ENCODE results near the gene NRIP1.
A peak's percentile ranks its signal among the peaks of the same experiment; 100 is the strongest.

NRIP1 gene

GRCh38 chr21:15064576-15065391 is at the start of gene NRIP1:
TSS of gene NRIP1 (minus strand) at chr21:15065000. CDS start at chr21:14968192, 96,808 bp downstream.
- Histone ChIP-seq H3K36me3 (ENCODE audit: control insufficient read depth, insufficient read depth, low read length, severe bottlenecking) (no peaks in the 10 kb centered on the region), H3K9me3 (ENCODE audit: control insufficient read depth, low read length) (no peaks in the 10 kb centered on the region), H3K9ac (ENCODE audit: low read length) (peak within 1 kb of the TSS; percentile 91), H3K27me3 (replicated peaks; ENCODE audit: control insufficient read depth, insufficient read depth, low read length) (no peaks in the 10 kb centered on the region), H3K4me1 (ENCODE audit: control insufficient read depth, insufficient read depth, low read length) (peaks cover 29% of the 10 kb centered on the region), H3K4me3 (ENCODE audit: low read length) (peak within 1 kb of the TSS; percentile 92)
- peak; percentile 96 for DNase-seq (ENCODE audit: low read depth)

DNA sequence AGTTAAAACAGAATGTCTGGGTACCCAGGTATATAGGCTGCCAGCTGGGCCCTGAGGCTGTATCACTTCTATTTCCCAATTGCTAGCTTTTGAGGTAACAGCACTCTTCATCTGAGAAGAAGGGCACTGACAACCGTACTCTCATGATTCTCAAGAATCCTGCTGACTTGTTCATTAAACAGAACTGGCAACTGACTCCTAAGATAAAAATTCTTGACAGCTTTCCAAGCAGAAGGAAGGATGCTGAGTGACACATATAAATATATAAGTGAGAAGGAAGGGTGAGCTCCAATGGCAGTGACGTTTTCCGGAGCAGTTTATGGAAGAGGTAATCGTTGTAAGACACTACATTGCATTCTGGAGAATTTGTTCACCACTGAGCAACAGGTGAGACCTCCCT is 48.1 kb upstream of the NRIP1 start:
- no peaks in the 10 kb centered on the region for H3K36me3 ChIP-seq (ENCODE audit: control insufficient read depth, insufficient read depth, low read length, severe bottlenecking)
- no peak for DNase-seq (ENCODE audit: low read depth)

GRCh38 chr21:15108801-15109200 is 44.0 kb upstream of the NRIP1 start:
- no peak overlapping the region for H3K9ac ChIP-seq (ENCODE audit: low read length)
- no peaks in the 10 kb centered on the region for H3K9me3 ChIP-seq (ENCODE audit: control insufficient read depth, low read length)
- H3K4me3 ChIP-seq (ENCODE audit: low read length) = no peak overlapping the region
- no peak for DNase-seq (ENCODE audit: low read depth)
- H3K27me3 ChIP-seq (replicated peaks; ENCODE audit: control insufficient read depth, insufficient read depth, low read length) = no peaks in the 10 kb centered on the region
- no peaks in the 10 kb centered on the region for H3K36me3 ChIP-seq (ENCODE audit: control insufficient read depth, insufficient read depth, low read length, severe bottlenecking)
- no peaks in the 10 kb centered on the region for H3K4me1 ChIP-seq (ENCODE audit: control insufficient read depth, insufficient read depth, low read length)

More for the DNA sequence above, 48.1 kb upstream of the NRIP1 start:
- no peaks in the 10 kb centered on the region for H3K27me3 ChIP-seq (replicated peaks; ENCODE audit: control insufficient read depth, insufficient read depth, low read length)
- H3K9ac ChIP-seq (ENCODE audit: low read length) = no peak overlapping the region
- no peaks in the 10 kb centered on the region for H3K4me1 ChIP-seq (ENCODE audit: control insufficient read depth, insufficient read depth, low read length)
- no peaks in the 10 kb centered on the region for H3K9me3 ChIP-seq (ENCODE audit: control insufficient read depth, low read length)
- H3K4me3 ChIP-seq (ENCODE audit: low read length) = no peak overlapping the region

DNA sequence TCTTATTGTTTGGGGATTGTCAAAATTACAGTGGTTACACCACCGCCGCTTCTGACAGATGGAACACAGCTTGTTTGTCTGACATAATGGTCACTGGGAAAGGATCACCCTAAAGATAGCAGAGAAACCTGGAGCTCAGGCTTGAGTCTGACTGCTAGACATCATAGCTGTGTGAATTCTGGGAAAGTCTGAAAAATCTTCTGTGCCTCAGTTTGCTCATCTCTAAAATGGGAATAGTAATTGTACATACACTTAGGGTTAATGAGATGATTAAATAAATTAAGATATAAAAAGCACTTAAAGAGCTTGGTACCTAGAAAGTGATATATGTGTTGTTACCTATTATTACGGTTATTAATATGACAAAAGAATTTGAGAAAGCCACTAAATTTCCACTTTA is 39.7 kb upstream of the NRIP1 start:
- DNase-seq (ENCODE audit: low read depth) = no peak
- Histone ChIP-seq H3K9me3 (ENCODE audit: control insufficient read depth, low read length) (no peaks in the 10 kb centered on the region), H3K4me3 (ENCODE audit: low read length) (no peak overlapping the region), H3K27me3 (replicated peaks; ENCODE audit: control insufficient read depth, insufficient read depth, low read length) (no peaks in the 10 kb centered on the region), H3K9ac (ENCODE audit: low read length) (no peak overlapping the region), H3K36me3 (ENCODE audit: control insufficient read depth, insufficient read depth, low read length, severe bottlenecking) (no peaks in the 10 kb centered on the region), H3K4me1 (ENCODE audit: control insufficient read depth, insufficient read depth, low read length) (no peaks in the 10 kb centered on the region)

GRCh38 chr21:15098908-15099307 is 34.1 kb upstream of the NRIP1 start:
- H3K9ac ChIP-seq (ENCODE audit: low read length) = no peak overlapping the region
- no peaks in the 10 kb centered on the region for H3K36me3 ChIP-seq (ENCODE audit: control insufficient read depth, insufficient read depth, low read length, severe bottlenecking)
- no peak overlapping the region for H3K4me3 ChIP-seq (ENCODE audit: low read length)
- H3K9me3 ChIP-seq (ENCODE audit: control insufficient read depth, low read length) = no peaks in the 10 kb centered on the region
- H3K27me3 ChIP-seq (replicated peaks; ENCODE audit: control insufficient read depth, insufficient read depth, low read length) = no peaks in the 10 kb centered on the region
- DNase-seq (ENCODE audit: low read depth) = no peak
- H3K4me1 ChIP-seq (ENCODE audit: control insufficient read depth, insufficient read depth, low read length) = no peaks in the 10 kb centered on the region

DNA sequence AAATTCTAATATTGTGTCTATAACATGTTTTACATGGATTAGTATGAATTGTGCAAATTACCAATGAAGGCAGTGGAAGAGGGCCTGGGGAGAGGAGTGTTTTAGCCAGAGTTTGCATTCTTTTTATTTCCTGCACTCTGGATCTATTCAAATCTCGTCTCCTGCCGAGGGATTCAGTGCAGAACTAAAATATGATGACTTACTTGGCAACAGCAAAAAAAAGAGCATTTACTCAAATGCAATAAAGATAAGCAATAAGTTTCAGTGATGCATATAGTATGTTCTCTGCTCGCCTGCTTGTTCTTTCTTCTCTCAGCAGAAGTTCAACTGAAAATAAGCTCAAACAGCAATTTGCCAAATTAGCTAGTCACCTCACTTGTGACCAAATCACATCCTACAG is 33.4 kb upstream of the NRIP1 start:
- H3K9ac ChIP-seq (ENCODE audit: low read length) = no peak overlapping the region
- H3K4me3 ChIP-seq (ENCODE audit: low read length) = no peak overlapping the region
- no peaks in the 10 kb centered on the region for H3K27me3 ChIP-seq (replicated peaks; ENCODE audit: control insufficient read depth, insufficient read depth, low read length)
- H3K9me3 ChIP-seq (ENCODE audit: control insufficient read depth, low read length) = no peaks in the 10 kb centered on the region
- no peaks in the 10 kb centered on the region for H3K36me3 ChIP-seq (ENCODE audit: control insufficient read depth, insufficient read depth, low read length, severe bottlenecking)
- no peaks in the 10 kb centered on the region for H3K4me1 ChIP-seq (ENCODE audit: control insufficient read depth, insufficient read depth, low read length)
- DNase-seq (ENCODE audit: low read depth) = no peak

DNA sequence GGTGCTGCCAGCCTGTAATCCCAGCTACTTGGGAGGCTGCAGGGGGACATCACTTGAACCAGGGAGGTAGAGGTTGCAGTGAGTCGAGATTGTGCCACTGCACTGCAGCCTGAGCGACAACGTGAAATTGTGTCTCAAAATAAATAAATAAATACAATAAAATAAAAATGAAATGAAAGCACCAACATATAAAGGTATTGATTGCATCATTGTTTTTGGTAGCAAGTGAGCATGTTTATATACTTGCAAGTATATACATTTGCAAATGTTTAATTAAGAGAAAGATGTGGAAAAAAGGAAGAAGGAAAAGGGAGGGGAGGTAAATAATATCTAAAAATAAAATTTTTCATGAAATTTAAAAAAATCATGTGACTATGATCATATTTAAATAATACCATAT is 32.8 kb upstream of the NRIP1 start:
- no peaks in the 10 kb centered on the region for H3K27me3 ChIP-seq (replicated peaks; ENCODE audit: control insufficient read depth, insufficient read depth, low read length)
- no peak overlapping the region for H3K9ac ChIP-seq (ENCODE audit: low read length)
- no peaks in the 10 kb centered on the region for H3K36me3 ChIP-seq (ENCODE audit: control insufficient read depth, insufficient read depth, low read length, severe bottlenecking)
- no peaks in the 10 kb centered on the region for H3K4me1 ChIP-seq (ENCODE audit: control insufficient read depth, insufficient read depth, low read length)
- no peak for DNase-seq (ENCODE audit: low read depth)
- no peaks in the 10 kb centered on the region for H3K9me3 ChIP-seq (ENCODE audit: control insufficient read depth, low read length)
- no peak overlapping the region for H3K4me3 ChIP-seq (ENCODE audit: low read length)

GRCh38 chr21:15096146-15096545 is 31.3 kb upstream of the NRIP1 start:
- Histone ChIP-seq H3K9me3 (ENCODE audit: control insufficient read depth, low read length) (no peaks in the 10 kb centered on the region), H3K27me3 (replicated peaks; ENCODE audit: control insufficient read depth, insufficient read depth, low read length) (no peaks in the 10 kb centered on the region), H3K4me1 (ENCODE audit: control insufficient read depth, insufficient read depth, low read length) (no peaks in the 10 kb centered on the region), H3K4me3 (ENCODE audit: low read length) (no peak overlapping the region), H3K36me3 (ENCODE audit: control insufficient read depth, insufficient read depth, low read length, severe bottlenecking) (no peaks in the 10 kb centered on the region), H3K9ac (ENCODE audit: low read length) (no peak overlapping the region)
- no peak for DNase-seq (ENCODE audit: low read depth)

GRCh38 chr21:15095326-15095725 is 30.5 kb upstream of the NRIP1 start:
- no peaks in the 10 kb centered on the region for H3K36me3 ChIP-seq (ENCODE audit: control insufficient read depth, insufficient read depth, low read length, severe bottlenecking)
- H3K27me3 ChIP-seq (replicated peaks; ENCODE audit: control insufficient read depth, insufficient read depth, low read length) = no peaks in the 10 kb centered on the region
- H3K4me3 ChIP-seq (ENCODE audit: low read length) = no peak overlapping the region
- no peak overlapping the region for H3K9ac ChIP-seq (ENCODE audit: low read length)
- no peaks in the 10 kb centered on the region for H3K4me1 ChIP-seq (ENCODE audit: control insufficient read depth, insufficient read depth, low read length)
- no peak for DNase-seq (ENCODE audit: low read depth)
- H3K9me3 ChIP-seq (ENCODE audit: control insufficient read depth, low read length) = no peaks in the 10 kb centered on the region

GRCh38 chr21:15094706-15095105 is 29.9 kb upstream of the NRIP1 start:
- H3K9me3 ChIP-seq (ENCODE audit: control insufficient read depth, low read length) = no peaks in the 10 kb centered on the region

GRCh38 chr21:15093216-15093615 is 28.4 kb upstream of the NRIP1 start:
- no peaks in the 10 kb centered on the region for H3K27me3 ChIP-seq (replicated peaks; ENCODE audit: control insufficient read depth, insufficient read depth, low read length)
- H3K36me3 ChIP-seq (ENCODE audit: control insufficient read depth, insufficient read depth, low read length, severe bottlenecking) = no peaks in the 10 kb centered on the region
- no peak for DNase-seq (ENCODE audit: low read depth)

More at GRCh38 chr21:15094706-15095105, 29.9 kb upstream of the NRIP1 start:
- no peaks in the 10 kb centered on the region for H3K27me3 ChIP-seq (replicated peaks; ENCODE audit: control insufficient read depth, insufficient read depth, low read length)
- H3K9ac ChIP-seq (ENCODE audit: low read length) = no peak overlapping the region
- no peak overlapping the region for H3K4me3 ChIP-seq (ENCODE audit: low read length)
- no peaks in the 10 kb centered on the region for H3K4me1 ChIP-seq (ENCODE audit: control insufficient read depth, insufficient read depth, low read length)
- no peaks in the 10 kb centered on the region for H3K36me3 ChIP-seq (ENCODE audit: control insufficient read depth, insufficient read depth, low read length, severe bottlenecking)
- DNase-seq (ENCODE audit: low read depth) = no peak

DNA sequence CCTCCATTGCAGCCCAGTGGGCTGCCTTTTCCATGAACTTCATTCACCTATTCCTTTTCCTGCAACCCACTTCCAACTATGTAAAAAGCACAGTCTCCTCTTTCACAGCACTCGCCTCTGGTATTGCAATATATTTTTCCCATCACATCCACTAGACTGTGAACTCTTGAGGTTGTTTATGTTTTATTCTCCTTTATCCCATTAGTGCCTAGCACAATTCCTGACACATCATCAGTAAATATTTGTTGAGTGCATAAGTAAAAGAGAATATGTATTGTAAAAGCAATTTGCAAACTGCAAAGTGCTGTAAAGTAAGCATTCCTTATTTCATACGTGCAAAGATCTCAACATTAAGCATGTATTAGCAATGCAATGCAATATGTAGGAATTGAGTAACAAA is 27.9 kb upstream of the NRIP1 start:
- Histone ChIP-seq H3K27me3 (replicated peaks; ENCODE audit: control insufficient read depth, insufficient read depth, low read length) (no peaks in the 10 kb centered on the region), H3K4me1 (ENCODE audit: control insufficient read depth, insufficient read depth, low read length) (no peaks in the 10 kb centered on the region), H3K9ac (ENCODE audit: low read length) (no peak overlapping the region), H3K9me3 (ENCODE audit: control insufficient read depth, low read length) (no peaks in the 10 kb centered on the region), H3K4me3 (ENCODE audit: low read length) (no peak overlapping the region), H3K36me3 (ENCODE audit: control insufficient read depth, insufficient read depth, low read length, severe bottlenecking) (no peaks in the 10 kb centered on the region)
- DNase-seq (ENCODE audit: low read depth) = no peak

More at GRCh38 chr21:15093216-15093615, 28.4 kb upstream of the NRIP1 start:
- no peaks in the 10 kb centered on the region for H3K4me1 ChIP-seq (ENCODE audit: control insufficient read depth, insufficient read depth, low read length)
- H3K9ac ChIP-seq (ENCODE audit: low read length) = no peak overlapping the region
- no peaks in the 10 kb centered on the region for H3K9me3 ChIP-seq (ENCODE audit: control insufficient read depth, low read length)
- H3K4me3 ChIP-seq (ENCODE audit: low read length) = no peak overlapping the region

Data from adipocyte (in vitro differentiated cells).